Fibroblast of mammary gland (primary cell): ENCODE measurements around the gene SESTD1.

Experiments
- DNase-seq: peaks from one replicate; pipeline ENCODE4 v3.0.0-alpha.2; 2010; ENCODE audit warnings: low read depth
- H3K4me3 ChIP-seq: 2 replicates; pipeline ENCODE4 v1.5.1; 2011; ENCODE audit warnings: low read depth, mild to moderate bottlenecking, low read length, moderate library complexity; ENCODE audit not compliant: control insufficient read depth
- TF ChIP-seq, protein P1 (sequence below): conservative IDR thresholded peaks from 2 replicates; pipeline ENCODE4 v1.5.1; 2011; ENCODE audit warnings: low read depth, low read length, inconsistent platforms; ENCODE audit not compliant: control insufficient read depth, insufficient read depth

Gene SESTD1

DNA sequence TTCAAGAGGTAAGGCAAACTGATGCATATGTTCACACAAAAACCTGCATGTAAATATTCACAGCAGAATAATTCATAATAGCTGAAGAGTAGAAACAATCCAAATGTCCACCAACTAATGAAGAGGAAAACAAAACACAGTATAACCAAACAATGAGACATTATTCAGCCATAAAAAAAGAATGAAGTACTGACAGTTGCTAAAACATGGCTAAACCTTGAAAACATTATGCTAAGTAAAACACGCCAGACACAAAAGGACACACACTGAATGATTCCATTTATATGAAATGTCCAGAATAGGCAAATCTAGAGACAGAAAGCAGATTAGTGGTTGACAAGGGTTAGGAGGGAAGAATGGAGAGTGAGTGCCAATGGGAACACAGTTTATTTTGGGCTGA is 86.9 kb downstream of the SESTD1 start:
- TF ChIP-seq, protein P1, sequence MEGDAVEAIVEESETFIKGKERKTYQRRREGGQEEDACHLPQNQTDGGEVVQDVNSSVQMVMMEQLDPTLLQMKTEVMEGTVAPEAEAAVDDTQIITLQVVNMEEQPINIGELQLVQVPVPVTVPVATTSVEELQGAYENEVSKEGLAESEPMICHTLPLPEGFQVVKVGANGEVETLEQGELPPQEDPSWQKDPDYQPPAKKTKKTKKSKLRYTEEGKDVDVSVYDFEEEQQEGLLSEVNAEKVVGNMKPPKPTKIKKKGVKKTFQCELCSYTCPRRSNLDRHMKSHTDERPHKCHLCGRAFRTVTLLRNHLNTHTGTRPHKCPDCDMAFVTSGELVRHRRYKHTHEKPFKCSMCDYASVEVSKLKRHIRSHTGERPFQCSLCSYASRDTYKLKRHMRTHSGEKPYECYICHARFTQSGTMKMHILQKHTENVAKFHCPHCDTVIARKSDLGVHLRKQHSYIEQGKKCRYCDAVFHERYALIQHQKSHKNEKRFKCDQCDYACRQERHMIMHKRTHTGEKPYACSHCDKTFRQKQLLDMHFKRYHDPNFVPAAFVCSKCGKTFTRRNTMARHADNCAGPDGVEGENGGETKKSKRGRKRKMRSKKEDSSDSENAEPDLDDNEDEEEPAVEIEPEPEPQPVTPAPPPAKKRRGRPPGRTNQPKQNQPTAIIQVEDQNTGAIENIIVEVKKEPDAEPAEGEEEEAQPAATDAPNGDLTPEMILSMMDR, result no peak
- no peak for DNase-seq

DNA sequence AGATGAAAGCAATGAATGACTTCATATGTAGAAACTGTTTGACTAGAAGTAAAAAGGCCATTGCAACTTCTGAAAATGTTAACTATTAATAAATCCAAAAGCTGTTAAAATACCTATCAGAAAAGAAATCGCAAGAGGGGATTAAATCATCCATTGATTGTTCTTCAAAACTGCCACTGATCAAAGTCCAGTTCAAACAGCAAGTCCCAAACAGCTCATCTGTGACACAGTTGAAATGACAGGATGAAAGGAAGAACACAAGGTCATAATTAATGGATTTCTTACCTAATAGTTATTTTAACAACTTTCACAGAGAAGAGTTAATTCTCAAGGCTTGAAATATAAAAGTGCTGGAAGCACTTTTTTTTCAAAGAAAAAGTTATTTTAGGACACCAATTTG is 90.4 kb downstream of the SESTD1 start:
- no peak overlapping the region for H3K4me3 ChIP-seq
- DNase-seq, result no peak
- TF ChIP-seq, protein P1, result no peak

More for the DNA sequence above, 86.9 kb downstream of the SESTD1 start:
- no peak overlapping the region for H3K4me3 ChIP-seq

DNA sequence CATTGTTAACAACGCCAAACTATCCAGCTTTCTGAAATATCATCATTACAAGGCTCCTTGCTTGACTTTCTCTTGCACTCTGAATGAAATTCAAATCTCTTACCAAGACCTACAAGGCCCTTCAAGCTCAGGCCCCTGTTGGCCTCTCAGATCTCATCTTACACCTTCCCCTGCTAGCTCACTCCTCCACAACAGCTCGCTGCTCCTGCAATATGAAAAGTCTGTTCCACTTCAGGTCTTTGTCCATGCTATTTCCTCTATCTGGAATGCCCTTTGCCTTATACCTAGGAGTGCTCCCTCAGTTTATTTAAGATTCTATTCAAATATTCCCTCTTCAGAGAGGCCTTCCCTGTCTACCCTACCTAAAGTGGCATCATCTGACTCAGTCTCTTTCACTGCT is 91.7 kb downstream of the SESTD1 start:
- H3K4me3 ChIP-seq, result no peak overlapping the region
- TF ChIP-seq, protein P1, result no peak
- no peak for DNase-seq

DNA sequence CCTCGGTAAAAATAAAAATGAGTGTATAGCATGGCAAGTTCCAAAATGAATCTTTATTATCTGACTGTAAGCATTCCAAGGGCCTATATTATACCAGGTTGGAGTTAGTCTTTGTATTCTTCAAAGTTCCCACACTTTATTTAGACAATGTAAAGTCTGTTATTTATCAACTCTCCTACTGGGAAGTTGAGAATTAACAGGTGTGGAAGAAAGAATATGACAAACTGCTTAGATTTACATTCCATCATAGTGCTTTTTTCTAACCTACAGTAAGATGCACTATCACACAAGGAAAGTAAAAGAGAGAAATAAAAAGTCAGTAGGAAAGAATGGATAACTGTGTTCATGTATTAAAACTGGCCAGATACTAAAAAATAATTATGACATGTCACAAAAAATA is 93.3 kb downstream of the SESTD1 start:
- DNase-seq, result no peak
- TF ChIP-seq, protein P1, result no peak
- no peak overlapping the region for H3K4me3 ChIP-seq

DNA sequence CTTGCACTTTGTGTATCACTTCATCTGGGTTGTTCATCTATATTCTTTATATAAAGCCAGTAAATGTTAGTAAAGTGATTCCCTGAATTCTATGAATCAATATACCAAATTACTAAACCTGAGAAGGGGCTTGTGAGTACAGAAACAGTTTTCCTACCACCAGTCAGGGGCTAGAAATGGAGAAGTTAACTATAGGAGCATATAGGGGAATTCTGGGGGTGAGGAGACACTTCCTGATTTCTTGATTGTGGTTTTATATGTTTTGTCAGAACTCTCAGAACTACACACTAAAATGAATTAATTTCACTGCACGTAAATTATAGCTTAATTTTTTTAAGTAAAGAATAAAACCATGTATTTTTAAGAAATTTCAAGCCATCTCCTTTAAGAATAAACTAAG is 93.7 kb downstream of the SESTD1 start:
- no peak for DNase-seq
- TF ChIP-seq, protein P1, result no peak
- H3K4me3 ChIP-seq, result no peak overlapping the region

DNA sequence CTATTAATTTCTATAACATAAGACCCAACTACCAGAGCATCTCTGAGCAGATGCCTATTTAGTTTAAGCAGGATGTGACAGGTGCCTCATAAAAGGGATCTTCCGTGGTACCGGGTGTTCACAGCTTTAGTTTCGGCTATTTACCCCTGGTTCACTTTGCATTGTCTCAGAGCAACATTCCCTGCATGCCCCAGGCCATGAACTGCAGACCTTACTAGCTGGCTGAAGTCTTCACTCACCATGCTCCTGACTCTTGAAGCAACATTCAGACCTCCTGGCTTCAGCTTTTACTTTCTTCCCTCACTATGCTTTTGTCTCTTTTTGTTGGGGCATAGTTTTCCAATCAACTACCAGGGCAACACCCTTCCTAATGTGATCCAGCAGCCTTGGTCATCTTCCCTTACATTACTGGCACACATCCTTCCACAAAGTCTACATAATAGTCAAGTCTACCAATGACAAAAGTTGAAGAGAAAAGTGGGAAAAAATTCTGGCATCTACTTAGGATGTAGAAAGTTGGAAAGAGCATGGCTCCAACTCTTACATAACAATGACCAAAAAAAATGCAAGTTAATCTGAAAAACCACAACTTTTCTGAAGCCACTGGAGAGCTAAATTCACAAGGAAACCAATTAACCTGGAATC is 99.2 kb downstream of the SESTD1 start:
- DNase-seq, result no peak
- TF ChIP-seq, protein P1, result no peak
- no peak overlapping the region for H3K4me3 ChIP-seq

DNA sequence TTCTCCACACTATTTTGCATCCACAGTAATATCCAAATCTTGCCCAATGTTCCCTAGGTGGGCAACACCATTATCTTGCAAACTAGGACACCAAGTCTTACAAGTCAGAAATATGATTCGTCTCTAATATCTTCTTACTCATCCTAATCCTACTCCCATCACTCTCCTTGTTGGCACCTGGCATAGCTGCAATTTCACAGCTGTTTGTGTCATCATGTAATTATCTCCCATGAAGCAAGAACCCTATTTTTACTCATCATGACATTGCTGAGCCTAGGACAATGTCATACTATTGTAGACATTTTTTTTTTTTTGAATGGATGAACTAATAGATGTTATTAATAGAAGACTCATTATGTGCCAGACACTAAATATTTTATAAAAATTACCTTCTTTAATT is 123.4 kb downstream of the SESTD1 start:
- TF ChIP-seq, protein P1, result no peak
- DNase-seq, result peak; percentile 45
- H3K4me3 ChIP-seq, result no peak overlapping the region
